ENCODE results near the gene KIF16B.

Gene KIF16B

GRCh38 chr20:16595376-16595775 is 22.1 kb upstream of the KIF16B start:
- TF ChIP-seq, protein P1, sequence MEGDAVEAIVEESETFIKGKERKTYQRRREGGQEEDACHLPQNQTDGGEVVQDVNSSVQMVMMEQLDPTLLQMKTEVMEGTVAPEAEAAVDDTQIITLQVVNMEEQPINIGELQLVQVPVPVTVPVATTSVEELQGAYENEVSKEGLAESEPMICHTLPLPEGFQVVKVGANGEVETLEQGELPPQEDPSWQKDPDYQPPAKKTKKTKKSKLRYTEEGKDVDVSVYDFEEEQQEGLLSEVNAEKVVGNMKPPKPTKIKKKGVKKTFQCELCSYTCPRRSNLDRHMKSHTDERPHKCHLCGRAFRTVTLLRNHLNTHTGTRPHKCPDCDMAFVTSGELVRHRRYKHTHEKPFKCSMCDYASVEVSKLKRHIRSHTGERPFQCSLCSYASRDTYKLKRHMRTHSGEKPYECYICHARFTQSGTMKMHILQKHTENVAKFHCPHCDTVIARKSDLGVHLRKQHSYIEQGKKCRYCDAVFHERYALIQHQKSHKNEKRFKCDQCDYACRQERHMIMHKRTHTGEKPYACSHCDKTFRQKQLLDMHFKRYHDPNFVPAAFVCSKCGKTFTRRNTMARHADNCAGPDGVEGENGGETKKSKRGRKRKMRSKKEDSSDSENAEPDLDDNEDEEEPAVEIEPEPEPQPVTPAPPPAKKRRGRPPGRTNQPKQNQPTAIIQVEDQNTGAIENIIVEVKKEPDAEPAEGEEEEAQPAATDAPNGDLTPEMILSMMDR (IDR thresholded peaks at IDR 0.05; ENCODE audit: insufficient read depth, low read length, missing control alignments): no peak
- ChIA-PET POLR2A (no interaction called here), CTCF (no interaction called here)
- no peak overlapping the region for H3K4me3 ChIP-seq (ENCODE audit: low read depth, low read length)
- DNase-seq (ENCODE audit: low read depth, low spot score): no peak

DNA sequence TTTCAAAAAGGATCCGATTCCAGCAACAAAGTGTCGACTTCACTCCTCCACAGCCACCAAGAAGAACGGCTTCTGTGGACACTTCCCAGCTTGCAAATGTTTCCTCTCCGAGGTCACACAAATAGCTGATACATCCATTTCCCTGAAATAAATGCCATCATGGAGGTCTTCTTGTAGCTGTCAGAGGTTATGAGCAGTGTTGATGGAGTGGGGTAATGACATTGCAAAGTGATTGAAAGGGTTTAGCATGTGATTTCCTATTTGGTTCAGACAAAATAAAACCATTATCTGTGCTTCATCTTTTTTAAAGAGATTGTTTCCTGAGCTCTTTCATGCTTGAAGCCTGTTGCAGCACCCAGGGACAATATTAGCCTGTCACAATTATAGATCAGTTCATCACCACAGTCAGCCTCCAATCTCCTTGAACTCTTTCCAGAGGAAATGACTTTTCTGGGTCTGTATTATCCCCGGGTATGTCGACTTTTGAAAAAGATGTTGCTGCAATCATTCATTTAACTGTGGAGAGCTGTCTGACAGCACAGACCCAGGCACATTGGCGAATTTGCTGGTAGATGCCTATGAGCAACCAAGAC is 16.9 kb upstream of the KIF16B start:
- DNase-seq (ENCODE audit: low read depth, low spot score): no peak
- ChIA-PET CTCF (no interaction called here), POLR2A (no interaction called here)
- TF ChIP-seq, protein P1 (IDR thresholded peaks at IDR 0.05; ENCODE audit: insufficient read depth, low read length, missing control alignments): no peak
- no peak overlapping the region for H3K4me3 ChIP-seq (ENCODE audit: low read depth, low read length)

GRCh38 chr20:16589623-16590022 is 16.4 kb upstream of the KIF16B start:
- POLR2A ChIA-PET: no interaction called here

DNA sequence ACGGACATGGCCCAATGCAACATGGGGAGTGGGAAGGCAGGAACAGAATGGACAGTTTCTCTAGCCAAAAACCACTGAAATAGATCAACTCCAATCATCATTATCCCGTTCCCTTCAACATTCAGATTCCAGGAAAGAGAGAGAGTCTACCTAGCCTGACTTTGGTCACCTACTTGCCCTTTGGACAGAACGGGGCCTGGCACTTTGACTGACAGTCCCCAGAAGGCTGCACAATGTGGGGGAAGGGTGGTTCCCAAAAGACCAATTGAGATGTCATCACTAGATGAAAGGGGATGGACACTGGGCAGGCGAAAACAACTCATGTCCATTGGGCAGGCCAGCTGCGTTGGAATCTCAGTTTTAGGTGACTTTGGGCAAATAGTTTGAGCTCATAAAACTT is 15.0 kb upstream of the KIF16B start:
- TF ChIP-seq, protein P1 (IDR thresholded peaks at IDR 0.05; ENCODE audit: insufficient read depth, low read length, missing control alignments): no peak
- ChIA-PET CTCF (no interaction called here), POLR2A (no interaction called here)
- DNase-seq (ENCODE audit: low read depth, low spot score): no peak
- no peak overlapping the region for H3K4me3 ChIP-seq (ENCODE audit: low read depth, low read length)

More at GRCh38 chr20:16589623-16590022, 16.4 kb upstream of the KIF16B start:
- TF ChIP-seq, protein P1 (IDR thresholded peaks at IDR 0.05; ENCODE audit: insufficient read depth, low read length, missing control alignments): no peak
- no peak overlapping the region for H3K4me3 ChIP-seq (ENCODE audit: low read depth, low read length)
- no peak for DNase-seq (ENCODE audit: low read depth, low spot score)
- CTCF ChIA-PET: no interaction called here

GRCh38 chr20:16587066-16587465 is 13.8 kb upstream of the KIF16B start:
- POLR2A ChIA-PET: no interaction called here
- no peak overlapping the region for H3K4me3 ChIP-seq (ENCODE audit: low read depth, low read length)
- CTCF ChIA-PET: no interaction called here
- TF ChIP-seq, protein P1 (IDR thresholded peaks at IDR 0.05; ENCODE audit: insufficient read depth, low read length, missing control alignments): no peak
- no peak for DNase-seq (ENCODE audit: low read depth, low spot score)

DNA sequence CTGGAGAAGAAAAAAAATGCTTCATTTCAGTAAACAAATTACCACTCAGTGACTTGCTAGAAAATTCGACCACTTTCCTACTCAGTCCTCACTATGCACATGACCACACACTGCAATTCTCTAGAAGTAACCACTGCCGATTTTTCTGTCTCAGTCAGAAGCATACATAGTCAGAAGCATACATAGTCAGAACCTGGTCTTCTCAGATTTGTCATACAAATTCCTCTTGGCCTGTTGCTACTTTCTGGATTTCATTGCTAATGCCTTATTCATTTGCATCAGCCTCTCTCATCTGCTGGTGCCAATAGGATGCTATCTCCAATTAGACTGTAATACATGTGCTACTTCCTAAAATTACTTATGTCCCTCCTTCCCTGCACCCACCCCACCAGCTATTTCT is 10.2 kb upstream of the KIF16B start:
- TF ChIP-seq, protein P1 (IDR thresholded peaks at IDR 0.05; ENCODE audit: insufficient read depth, low read length, missing control alignments): no peak
- DNase-seq (ENCODE audit: low read depth, low spot score): no peak
- CTCF ChIA-PET: interaction anchor here (1.1 kb wide), 1 partner anchor 9 kb away, joined by 5 read pairs; no protein-coding TSS in a partner anchor
- POLR2A ChIA-PET: no interaction called here
- H3K4me3 ChIP-seq (ENCODE audit: low read depth, low read length): no peak overlapping the region
